ENCODE data around the gene NTMT1.

Gene NTMT1, protein sequence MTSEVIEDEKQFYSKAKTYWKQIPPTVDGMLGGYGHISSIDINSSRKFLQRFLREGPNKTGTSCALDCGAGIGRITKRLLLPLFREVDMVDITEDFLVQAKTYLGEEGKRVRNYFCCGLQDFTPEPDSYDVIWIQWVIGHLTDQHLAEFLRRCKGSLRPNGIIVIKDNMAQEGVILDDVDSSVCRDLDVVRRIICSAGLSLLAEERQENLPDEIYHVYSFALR

DNA sequence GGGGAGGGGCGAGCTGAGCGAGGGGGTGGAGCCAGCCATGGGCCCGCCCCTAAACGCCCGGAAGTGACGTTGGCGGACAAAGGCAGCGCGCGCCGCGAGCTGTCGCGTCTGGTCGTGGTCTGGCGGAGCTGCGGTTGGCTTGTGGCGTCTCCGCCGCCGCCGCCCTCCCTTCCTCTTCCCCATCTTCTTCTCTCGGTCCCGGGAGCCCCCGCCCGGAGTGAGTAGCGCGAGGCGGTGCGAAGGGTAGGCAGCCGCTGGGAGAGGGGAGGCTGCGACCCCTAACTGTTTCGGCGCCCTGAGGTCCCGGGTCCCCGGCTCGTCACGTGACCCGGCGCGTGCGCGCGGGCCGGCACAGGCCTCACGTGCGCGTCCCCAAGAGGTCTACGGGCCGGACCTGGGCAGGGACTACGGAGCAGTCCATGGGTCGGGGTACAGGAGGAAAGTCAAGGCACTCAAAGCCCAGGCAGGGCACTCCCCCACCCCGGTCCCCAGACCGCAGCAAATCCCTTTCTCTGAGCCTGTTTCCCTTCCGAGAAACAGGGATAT lies at the start of gene NTMT1:
TSS of gene NTMT1 (plus strand) at position 85 of the 546 bp plus-strand sequence. CDS start 6,541 bp downstream, outside the sequence.
- DNase-seq (ENCODE audit: insufficient read length, low spot score) (peak; percentile 63), FAIRE-seq (no peak)

DNA sequence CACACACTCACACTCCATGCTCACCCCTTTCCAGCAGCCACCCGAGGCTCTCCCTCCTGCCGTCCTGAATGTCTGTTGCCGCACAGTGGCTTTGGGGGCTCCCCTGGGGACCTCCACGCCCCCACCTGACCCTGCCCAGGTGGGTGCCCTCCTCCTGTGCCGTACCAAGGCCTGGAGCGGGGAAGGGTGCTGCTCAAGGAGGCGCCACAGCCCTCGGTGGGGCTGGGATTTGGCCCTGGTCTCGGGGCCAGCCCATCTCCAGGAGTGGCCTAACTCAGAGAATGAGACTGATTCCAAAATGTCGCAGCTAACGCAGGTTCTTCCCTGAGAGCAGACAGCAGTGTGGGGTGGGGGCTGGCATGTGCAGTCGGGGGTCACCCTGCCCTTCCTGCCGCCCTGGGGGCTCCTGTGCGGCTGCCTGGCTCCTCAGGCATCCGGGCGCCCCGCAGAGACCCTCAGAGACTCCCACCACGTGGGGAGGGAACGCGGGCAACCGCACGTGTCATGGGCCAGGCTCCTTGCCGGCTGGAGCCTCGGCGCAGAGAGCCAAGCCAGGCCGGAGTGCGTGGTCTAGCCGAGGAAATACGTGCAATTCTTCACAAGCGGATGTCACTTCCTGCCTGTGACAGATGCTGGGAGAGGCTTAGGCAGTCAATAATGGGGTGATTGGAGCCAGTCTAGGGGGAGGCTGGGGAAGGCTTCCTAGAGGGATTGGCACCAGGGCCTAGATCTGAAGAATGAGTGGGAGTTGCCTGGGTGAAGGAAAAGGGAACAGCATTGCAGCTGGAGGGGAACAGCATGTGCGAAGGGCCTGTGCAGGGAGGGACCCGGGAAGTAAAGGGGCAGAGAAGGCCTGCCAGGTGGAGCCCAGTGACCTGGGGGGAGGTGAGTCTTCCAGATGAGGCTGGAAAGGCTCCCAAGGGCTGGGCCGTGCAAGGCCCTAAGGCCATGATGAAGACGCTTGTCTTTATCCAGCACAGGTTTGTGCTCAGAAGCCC lies 49.1 kb upstream of the NTMT1 start:
- TF ChIP-seq POLR2A (IDR thresholded peaks at IDR 0.05; ENCODE audit: low read depth, low read length), result no peak
- DNase-seq (ENCODE audit: insufficient read length, low spot score) (no peak), FAIRE-seq (no peak)

More for the DNA sequence above, at the start of gene NTMT1:
- peak; percentile 83 for TF ChIP-seq POLR2A (IDR thresholded peaks at IDR 0.05; ENCODE audit: low read depth, low read length)

DNA sequence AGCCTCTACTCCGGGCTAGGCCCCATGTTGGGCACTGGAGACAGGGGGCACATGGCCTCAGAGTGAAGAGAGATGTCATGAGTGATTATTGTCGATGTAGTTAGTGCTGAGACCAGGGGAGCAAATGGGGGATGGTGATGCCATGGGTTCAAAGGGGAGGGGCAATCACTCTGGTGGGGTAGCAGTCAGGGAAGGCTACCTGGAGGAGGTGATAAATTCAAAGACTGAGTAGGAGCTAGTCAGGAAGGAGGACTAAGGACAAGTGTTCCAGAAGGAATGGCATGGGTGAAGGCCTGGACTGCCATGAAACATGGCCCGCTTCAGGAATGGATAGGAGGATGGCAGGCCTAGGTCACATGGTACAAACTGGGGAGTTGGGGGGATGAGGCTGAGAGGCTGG lies 46.7 kb upstream of the NTMT1 start:
- FAIRE-seq (no peak), DNase-seq (ENCODE audit: insufficient read length, low spot score) (no peak)
- TF ChIP-seq POLR2A (IDR thresholded peaks at IDR 0.05; ENCODE audit: low read depth, low read length), result no peak

DNA sequence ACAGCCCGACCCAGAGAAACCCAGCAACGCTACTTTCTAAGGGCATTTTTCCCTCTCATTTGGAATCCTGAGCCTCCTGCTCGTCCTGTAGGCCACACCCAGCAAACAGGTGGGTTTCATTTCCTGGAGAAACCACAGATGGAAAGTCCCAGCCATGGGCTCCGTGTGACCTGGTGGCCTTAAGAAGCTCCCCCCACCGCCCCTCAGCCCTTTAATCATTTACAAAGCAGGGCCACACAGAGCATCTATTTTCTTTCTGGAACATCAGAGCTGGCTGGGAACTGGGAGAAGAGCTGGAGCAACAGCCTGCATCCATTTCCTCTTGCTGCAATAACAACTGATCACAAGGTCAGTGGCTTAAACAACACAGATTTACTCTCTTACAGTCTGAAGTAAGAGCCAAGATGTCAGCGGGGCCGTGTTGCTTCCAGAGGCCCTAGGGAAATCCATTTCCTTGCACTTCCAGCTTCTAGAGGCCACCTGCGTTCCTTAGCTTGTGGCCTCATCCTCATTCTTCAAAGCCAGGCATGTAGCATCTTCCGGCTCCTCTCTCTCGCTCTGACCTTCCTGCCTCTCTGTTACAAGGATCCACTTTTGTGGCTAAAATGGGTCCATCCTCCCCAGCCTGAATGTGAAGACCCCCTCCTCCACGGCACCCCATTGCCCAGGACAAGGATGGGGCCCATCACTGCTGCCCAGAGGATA lies 45.6 kb upstream of the NTMT1 start:
- no peak for TF ChIP-seq POLR2A (IDR thresholded peaks at IDR 0.05; ENCODE audit: low read depth, low read length)
- DNase-seq (ENCODE audit: insufficient read length, low spot score) (no peak), FAIRE-seq (no peak)

DNA sequence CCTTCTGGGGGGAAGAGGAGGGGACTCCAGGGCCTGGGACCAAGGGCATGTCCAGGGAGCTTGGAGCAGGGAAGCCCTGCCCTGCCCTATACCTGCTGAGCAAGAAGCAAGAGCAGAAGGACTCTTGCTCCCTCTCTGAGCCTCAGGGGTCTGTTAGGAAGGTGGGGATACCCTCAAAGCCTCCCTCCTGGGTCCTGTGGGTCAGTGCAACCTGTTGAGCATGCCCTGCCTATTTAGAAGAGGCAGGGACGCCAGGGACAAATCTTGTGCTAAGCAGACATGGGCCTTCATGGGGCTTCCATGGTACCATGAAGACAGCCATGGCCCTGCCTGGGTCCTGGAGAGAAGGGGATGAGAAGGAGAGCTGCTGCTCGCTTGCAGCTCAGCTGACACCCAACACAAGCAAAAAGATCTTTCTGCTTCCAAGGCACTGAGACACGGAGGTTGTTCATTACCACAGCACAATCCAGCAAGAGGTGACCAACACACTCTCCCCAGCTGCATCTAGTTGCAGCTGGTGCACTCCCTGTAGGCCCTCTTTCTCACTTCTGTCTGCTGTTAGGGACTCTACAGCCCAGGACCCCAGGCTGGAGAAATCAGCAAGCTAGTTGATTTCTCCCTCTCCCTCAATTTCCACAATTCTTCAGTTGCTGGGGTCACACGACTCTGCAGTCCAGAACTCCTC lies 44.3 kb upstream of the NTMT1 start:
- no peak for TF ChIP-seq POLR2A (IDR thresholded peaks at IDR 0.05; ENCODE audit: low read depth, low read length)
- FAIRE-seq (no peak), DNase-seq (ENCODE audit: insufficient read length, low spot score) (no peak)

DNA sequence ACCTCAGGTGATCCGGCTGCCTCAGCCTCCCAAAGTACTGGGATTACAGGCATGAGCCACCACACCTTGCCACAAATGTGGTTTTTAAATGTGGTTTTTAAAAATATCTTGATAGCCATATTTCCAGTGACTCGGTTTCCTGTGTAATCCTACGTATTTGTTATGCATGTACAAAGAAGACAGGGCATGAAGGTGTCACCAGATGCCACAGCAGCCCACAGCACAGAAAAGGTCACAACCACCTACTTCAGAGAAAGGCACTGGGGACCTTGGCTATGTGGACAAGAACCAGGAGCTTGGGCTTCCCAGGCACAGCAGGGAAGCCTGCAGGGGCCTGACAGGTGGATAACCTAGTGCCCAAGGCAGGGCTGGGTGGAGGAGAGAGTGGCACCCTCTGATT lies 43.1 kb upstream of the NTMT1 start:
- TF ChIP-seq POLR2A (IDR thresholded peaks at IDR 0.05; ENCODE audit: low read depth, low read length), result no peak
- FAIRE-seq (no peak), DNase-seq (ENCODE audit: insufficient read length, low spot score) (no peak)

DNA sequence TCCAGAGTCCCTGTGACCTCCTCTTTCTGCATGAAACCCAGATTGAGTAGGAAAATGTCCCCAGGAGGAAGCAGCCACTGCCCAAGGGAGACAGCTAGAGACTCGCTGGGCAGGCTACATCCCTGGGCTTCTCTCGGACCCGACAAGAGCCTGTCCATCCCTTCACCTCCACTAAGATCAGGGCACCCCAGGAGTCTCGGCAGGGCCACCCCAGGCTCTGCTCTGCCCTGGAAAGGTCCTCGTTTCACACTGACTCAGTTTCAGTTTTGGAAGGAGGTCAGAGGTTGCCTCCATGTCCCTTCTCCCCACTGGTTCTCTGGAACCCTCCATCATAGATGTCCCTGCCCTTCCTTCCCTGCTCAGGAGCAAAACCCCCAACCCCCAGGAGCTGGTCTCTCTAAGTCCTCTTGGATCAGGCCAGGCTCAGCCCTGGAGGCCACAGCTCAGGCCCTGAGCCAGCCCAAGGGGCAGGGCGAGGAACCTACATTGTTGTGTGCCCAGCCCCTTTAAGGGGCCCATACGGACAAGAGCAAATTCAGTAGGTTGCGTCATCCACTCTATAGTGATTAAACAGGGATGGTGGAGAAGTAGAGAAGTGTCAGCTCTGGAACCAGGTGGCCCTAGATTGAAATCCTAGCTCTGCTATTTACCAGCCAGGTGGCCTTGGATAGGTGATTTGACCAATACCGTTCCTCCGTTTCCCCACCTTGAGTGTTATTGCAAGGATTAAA lies 42.5 kb upstream of the NTMT1 start:
- FAIRE-seq (no peak), DNase-seq (ENCODE audit: insufficient read length, low spot score) (no peak)
- no peak for TF ChIP-seq POLR2A (IDR thresholded peaks at IDR 0.05; ENCODE audit: low read depth, low read length)

DNA sequence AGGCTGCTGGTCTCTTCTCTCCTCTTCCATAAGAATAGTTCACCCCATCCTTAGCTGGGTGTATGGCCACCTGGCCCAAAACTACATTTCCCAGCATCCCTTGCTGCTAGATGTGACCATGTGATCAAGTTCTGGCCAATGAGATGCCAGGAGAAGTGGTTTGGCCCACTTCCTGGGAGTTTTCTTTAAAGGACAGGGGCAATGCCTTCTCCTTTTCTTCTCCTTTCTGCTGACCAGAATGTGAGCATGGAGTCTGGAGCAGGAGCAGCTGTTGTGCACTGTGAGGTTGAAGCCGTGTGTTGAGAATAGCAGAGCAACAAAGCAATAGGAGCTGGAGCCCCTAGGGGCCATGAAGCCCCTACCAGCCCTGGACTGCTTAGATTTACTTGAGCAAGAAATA lies 41.8 kb upstream of the NTMT1 start:
- FAIRE-seq, result peak; percentile 65
- DNase-seq (ENCODE audit: insufficient read length, low spot score), result peak; percentile 65
- no peak for TF ChIP-seq POLR2A (IDR thresholded peaks at IDR 0.05; ENCODE audit: low read depth, low read length)

DNA sequence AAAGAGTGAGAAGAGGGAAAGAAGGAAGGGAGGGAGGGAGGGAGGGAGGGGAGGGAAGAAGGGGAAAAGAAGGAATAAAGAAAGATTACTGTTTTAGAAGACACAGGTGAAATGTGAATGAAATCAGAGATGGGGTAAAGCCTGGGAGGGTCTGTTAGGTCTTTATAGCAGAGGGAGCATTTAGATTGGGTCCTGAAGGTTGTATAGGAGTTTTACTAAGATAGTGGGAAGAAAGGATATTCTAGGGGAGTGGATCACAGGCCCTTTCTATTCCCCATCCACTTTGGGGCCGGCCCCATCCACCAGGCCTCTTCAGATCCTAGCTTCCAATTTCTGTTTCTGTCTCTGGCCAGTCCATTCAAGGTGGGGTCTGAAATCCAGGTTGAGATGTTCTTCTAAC lies 40.6 kb upstream of the NTMT1 start:
- TF ChIP-seq POLR2A (IDR thresholded peaks at IDR 0.05; ENCODE audit: low read depth, low read length), result no peak
- FAIRE-seq (no peak), DNase-seq (ENCODE audit: insufficient read length, low spot score) (no peak)

DNA sequence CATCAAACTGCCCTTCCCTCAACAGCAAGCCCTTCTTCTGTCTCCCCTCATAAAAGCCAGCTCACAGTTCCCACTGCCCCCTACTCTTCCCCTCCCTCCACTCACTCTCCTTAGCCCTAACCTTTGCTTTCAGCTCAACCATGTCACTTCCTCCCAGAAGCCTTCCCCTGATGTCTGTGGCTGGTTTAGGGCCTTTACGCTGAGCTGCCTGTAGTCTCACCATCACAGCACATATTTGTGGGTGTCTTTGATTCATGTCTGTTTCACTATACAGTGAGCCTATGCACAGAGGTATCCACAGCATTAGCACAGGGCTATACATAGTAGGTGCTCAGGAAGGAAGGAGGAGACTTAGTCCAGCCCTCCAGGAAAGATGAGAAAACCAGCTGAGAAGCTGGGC lies 39.7 kb upstream of the NTMT1 start:
- TF ChIP-seq POLR2A (IDR thresholded peaks at IDR 0.05; ENCODE audit: low read depth, low read length), result no peak
- FAIRE-seq (no peak), DNase-seq (ENCODE audit: insufficient read length, low spot score) (no peak)

DNA sequence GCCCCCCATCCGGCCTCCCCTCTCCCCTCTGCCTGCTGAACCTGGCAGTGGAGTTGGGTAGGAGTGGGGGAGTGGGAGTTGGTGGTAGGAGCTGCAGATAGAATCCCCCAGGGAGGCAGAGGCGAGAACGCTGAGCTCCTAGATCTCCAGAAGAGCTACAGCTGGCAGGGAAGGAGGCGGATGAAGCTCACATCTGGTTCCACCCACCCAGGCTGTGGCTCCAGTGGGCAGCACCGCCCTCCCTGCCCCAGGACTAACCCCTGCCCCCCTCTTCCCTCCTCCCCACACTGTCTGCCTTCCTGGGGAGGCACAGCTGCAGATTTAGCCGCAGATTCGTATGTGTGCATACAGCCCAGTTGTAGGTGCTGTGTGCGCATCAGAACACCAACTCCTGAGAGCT lies 39.3 kb upstream of the NTMT1 start:
- DNase-seq (ENCODE audit: insufficient read length, low spot score), result no peak
- TF ChIP-seq POLR2A (IDR thresholded peaks at IDR 0.05; ENCODE audit: low read depth, low read length), result no peak
- FAIRE-seq, result no peak

DNA sequence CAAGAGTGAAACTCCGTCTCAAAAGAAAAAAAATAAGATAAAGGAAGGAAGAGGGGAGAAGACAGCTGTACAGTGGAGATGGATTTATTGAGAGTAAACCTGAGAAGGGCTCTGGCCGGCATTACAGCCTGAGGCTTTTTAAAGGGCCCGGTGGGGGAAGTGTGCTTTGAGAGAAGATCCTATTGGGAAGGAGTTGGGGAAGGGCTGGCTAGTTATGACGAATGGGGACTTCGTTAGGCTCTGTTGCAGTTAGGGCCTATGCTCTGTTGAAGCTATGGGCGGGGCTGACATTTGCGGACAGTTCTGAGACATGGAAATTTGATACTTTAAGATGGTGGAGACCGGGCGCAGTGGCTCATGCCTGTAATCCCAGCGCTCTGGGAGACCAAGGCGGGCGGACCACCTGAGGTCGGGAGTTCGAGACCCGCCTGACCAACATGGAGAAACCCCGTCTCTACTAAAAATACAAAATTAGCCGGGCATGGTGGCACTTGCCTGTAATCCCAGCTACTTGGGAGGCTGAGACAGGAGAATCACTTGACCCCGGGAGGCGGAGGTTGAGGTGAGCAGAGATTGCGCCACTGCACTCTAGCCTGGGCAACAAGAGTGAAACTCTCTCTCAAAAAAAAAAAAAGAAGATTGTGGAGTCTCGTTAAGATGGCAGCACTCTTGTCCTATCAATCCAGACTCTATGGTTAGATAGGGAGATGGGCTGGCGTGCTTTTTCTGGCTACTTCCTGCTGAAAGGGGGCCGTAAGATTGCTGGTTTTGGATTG lies 38.3 kb upstream of the NTMT1 start:
- no peak for FAIRE-seq
- TF ChIP-seq POLR2A (IDR thresholded peaks at IDR 0.05; ENCODE audit: low read depth, low read length), result no peak
- no peak for DNase-seq (ENCODE audit: insufficient read length, low spot score)

Measured in H54 (cell line).